ENCODE measurements around the gene CABLES2. TPM values are rescaled to one million over a fixed set of nuclear protein-coding genes. Genes with fewer than 3 reads are reported as not detected.

The CABLES2 gene
- total and polyA plus RNA-seq, 3 experiments from 2014 or later, result 3.2 to 9.2 (median 8.6) TPM

Other genes starting within 250 kb of the CABLES2 start
- 10 to 100 TPM; 44.6 to 45.9 TPM for gene MTG2, start 224.3 kb downstream of the CABLES2 start, total RNA-seq
- 19.0 TPM for gene MTG2, start 224.3 kb downstream of the CABLES2 start, polyA plus RNA-seq
- gene HRH3, start 187.0 kb downstream of the CABLES2 start, total RNA-seq, result not detected
- not detected for gene HRH3, start 187.0 kb downstream of the CABLES2 start, polyA plus RNA-seq
- gene OSBPL2, start 168.8 kb downstream of the CABLES2 start, total RNA-seq, result 10 to 100 TPM; 24.5 to 24.7 TPM
- 24.6 TPM for gene OSBPL2, start 168.8 kb downstream of the CABLES2 start, polyA plus RNA-seq
- gene ADRM1, start 104.3 kb downstream of the CABLES2 start, total RNA-seq, result 100 to 1,000 TPM; 159 to 166 TPM
- gene ADRM1, start 104.3 kb downstream of the CABLES2 start, polyA plus RNA-seq, result 101 TPM
- under 1 TPM; 0.13 to 0.78 TPM for gene LAMA5, start 40.0 kb downstream of the CABLES2 start, total RNA-seq
- gene LAMA5, start 40.0 kb downstream of the CABLES2 start, polyA plus RNA-seq, result not detected
- gene RPS21, start 20.2 kb downstream of the CABLES2 start, total RNA-seq, result 1,000 to 10,000 TPM; 2,034 to 2,072 TPM
- 2,161 TPM for gene RPS21, start 20.2 kb downstream of the CABLES2 start, polyA plus RNA-seq
- not detected for gene RBBP8NL, start 20.3 kb upstream of the CABLES2 start, total RNA-seq
- not detected for gene RBBP8NL, start 20.3 kb upstream of the CABLES2 start, polyA plus RNA-seq
- not detected for gene GATA5, start 68.7 kb upstream of the CABLES2 start, total RNA-seq
- gene GATA5, start 68.7 kb upstream of the CABLES2 start, polyA plus RNA-seq, result not detected
- gene SLCO4A1, start 235.2 kb upstream of the CABLES2 start, total RNA-seq, result 10 to 100 TPM; 42.0 to 44.9 TPM
- 0.47 TPM for gene SLCO4A1, start 235.2 kb upstream of the CABLES2 start, polyA plus RNA-seq